ENCODE measurements around the gene ANKRD1.

DNA sequence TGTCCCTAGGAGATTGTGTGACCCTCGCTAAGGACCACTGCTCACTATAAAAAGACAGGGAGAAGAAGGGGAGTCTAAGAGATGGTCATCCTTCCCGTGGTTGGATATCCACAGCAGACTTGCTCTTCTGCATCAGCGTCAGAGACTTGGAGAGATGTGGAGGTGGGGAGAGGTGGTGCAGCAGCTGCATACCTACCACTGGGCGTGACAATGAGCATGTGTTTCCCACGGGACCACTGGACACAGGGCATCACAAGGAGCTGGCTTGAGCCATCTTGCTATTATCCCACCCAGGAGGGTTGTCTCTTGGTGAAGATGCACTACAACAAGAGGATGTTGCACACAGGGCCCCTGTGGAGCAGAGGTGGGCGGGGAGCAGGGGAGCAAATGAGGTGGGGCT lies 18.8 kb upstream of the ANKRD1 start:
- TF ChIP-seq, protein P1, sequence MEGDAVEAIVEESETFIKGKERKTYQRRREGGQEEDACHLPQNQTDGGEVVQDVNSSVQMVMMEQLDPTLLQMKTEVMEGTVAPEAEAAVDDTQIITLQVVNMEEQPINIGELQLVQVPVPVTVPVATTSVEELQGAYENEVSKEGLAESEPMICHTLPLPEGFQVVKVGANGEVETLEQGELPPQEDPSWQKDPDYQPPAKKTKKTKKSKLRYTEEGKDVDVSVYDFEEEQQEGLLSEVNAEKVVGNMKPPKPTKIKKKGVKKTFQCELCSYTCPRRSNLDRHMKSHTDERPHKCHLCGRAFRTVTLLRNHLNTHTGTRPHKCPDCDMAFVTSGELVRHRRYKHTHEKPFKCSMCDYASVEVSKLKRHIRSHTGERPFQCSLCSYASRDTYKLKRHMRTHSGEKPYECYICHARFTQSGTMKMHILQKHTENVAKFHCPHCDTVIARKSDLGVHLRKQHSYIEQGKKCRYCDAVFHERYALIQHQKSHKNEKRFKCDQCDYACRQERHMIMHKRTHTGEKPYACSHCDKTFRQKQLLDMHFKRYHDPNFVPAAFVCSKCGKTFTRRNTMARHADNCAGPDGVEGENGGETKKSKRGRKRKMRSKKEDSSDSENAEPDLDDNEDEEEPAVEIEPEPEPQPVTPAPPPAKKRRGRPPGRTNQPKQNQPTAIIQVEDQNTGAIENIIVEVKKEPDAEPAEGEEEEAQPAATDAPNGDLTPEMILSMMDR (IDR thresholded peaks at IDR 0.05), result no peak
- no peak for TF ChIP-seq EZH2 (IDR thresholded peaks at IDR 0.05; ENCODE audit: borderline replicate concordance, insufficient read depth, low read depth, low read length, poor library complexity, severe bottlenecking)

Data from B cell (primary cell).